ENCODE results near the gene TASOR. TPM values are rescaled to one million over a fixed set of nuclear protein-coding genes. Genes with fewer than 3 reads are reported as not detected.

Gene TASOR
- total and polyA plus RNA-seq, 9 of the 15 experiments (the other 6 are each of a cell fraction or from before 2014, with no cell fraction given): 16.4 to 68.7 (median 33.7) TPM

DNA sequence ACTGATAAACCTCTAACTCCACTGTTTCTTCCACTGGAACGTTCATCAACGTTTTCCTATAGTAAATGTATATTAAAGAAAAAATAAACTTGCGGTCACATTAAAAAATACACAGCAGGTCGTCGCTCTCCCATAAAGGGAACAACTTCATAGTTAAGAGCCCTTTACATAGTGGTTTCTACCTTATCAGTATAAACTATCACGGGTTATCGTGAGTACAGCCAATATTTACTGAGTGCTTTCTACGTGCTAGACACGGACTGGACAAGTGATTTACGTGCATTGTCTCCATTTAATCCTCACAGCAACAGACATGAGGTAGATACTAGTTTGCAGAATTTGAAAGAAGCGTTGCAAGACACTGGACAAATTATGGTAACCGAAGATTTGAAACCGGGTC lies 964 bp upstream of the TASOR start (continued):
- TF ChIP-seq, protein P1, sequence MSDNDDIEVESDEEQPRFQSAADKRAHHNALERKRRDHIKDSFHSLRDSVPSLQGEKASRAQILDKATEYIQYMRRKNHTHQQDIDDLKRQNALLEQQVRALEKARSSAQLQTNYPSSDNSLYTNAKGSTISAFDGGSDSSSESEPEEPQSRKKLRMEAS (CRISPR knock-in tag; IDR thresholded peaks at IDR 0.05): no peak
- TF ChIP-seq KDM2B (CRISPR knock-in tag; IDR thresholded peaks at IDR 0.05): no peak

- no peaks in the 10 kb centered on the region for H4K20me1 ChIP-seq (replicated peaks; ENCODE audit: control insufficient read depth, insufficient read depth, low read length)
- peak overlapping the region; percentile 97 for H3K27ac ChIP-seq (ENCODE audit: extremely low read depth, low read depth, low read length)
- peak overlapping the region; percentile 79 for H3K4me3 ChIP-seq
- in situ Hi-C loops (cut with MboI): no loop called here
- H2AFZ ChIP-seq (ENCODE audit: low read depth, low read length): peak overlapping the region; percentile 81
- ATAC-seq (peak; percentile 87), FAIRE-seq (no peak), DNase-seq (ENCODE audit: extremely low read depth in 1 of 4, low spot score in 3 of 4) (peak in 3 of 4 experiments; percentile 43 to 77 (median 44))
- H3K9me1 ChIP-seq (ENCODE audit: control insufficient read depth, insufficient read depth, low read length): no peaks in the 10 kb centered on the region
- H3K4me2 ChIP-seq (ENCODE audit: insufficient read depth, low read length): peak overlapping the region; percentile 80
- peaks cover 49% of the 10 kb centered on the region for H3K79me2 ChIP-seq (ENCODE audit: control insufficient read depth, insufficient read depth, low read length)
- H3K9ac ChIP-seq (ENCODE audit: insufficient read depth in 1 of 2, low read depth in 2 of 2, low read length in 2 of 2): peak overlapping the region; percentile 91 to 98
- H3K27me3 ChIP-seq (ENCODE audit: control insufficient read depth in 2 of 2, insufficient read depth in 2 of 2, low read length in 2 of 2): no peaks in the 10 kb centered on the region
- POLR2A ChIA-PET: interaction anchor here (0.5 to 1.5 kb wide), 6 partner anchors 9 to 160 kb away, joined by 3 to 7 read pairs (median 4); no protein-coding TSS in a partner anchor
- TSS peak; percentile 88 for BruUV-seq (replicated peaks)
- intact Hi-C loops (cut with micrococcal nuclease): no loop called here
- H3K9me3 ChIP-seq (replicated peaks; ENCODE audit: control insufficient read depth, insufficient read depth, low read depth, low read length): peaks cover 7% of the 10 kb centered on the region
- peaks cover 2 to 10% of the 10 kb centered on the region in 2 experiments; a peak in 3 of 5 replicates for H3K4me1 ChIP-seq (replicated peaks in 1 of 2; ENCODE audit: control insufficient read depth in 2 of 2, insufficient read depth in 2 of 2, low read length in 2 of 2)
- CTCF ChIA-PET (ENCODE audit: low intra/inter-chr PET ratio): no interaction called here
- 1% methylated on average over 20 of the region's 58 CpGs for WGBS (ENCODE audit: insufficient coverage, low coverage, missing lambda C conversion rate)
- H3K36me3 ChIP-seq (ENCODE audit: control insufficient read depth, insufficient read depth, low read length): peaks cover 19% of the 10 kb centered on the region; the same call in 1 of the 3 replicates
- TF ChIP-seq SUPT5H (IDR thresholded peaks at IDR 0.05): peak; percentile 68
- TF ChIP-seq FOXM1 (IDR thresholded peaks at IDR 0.05; ENCODE audit: low read depth): no peak
- no peak for TF ChIP-seq FOXM1 (CRISPR knock-in tag; IDR thresholded peaks at IDR 0.05; ENCODE audit: low read depth)
- no peak for TF ChIP-seq ZNF212 (CRISPR knock-in tag; IDR thresholded peaks at IDR 0.05)
- peak; percentile 85 for TF ChIP-seq GTF2E2 (tag; IDR thresholded peaks at IDR 0.05)
- TF ChIP-seq CCNT2 (IDR thresholded peaks at IDR 0.05; ENCODE audit: borderline replicate concordance, extremely low read depth, insufficient read length, low read depth, low read length): peak; percentile 21
- TF ChIP-seq SMAD4 (CRISPR knock-in tag; conservative IDR thresholded peaks at IDR 0.05): 0 out of 2 replicates have a peak, but pooled peaks have one; percentile 6
- TF ChIP-seq, protein P2, sequence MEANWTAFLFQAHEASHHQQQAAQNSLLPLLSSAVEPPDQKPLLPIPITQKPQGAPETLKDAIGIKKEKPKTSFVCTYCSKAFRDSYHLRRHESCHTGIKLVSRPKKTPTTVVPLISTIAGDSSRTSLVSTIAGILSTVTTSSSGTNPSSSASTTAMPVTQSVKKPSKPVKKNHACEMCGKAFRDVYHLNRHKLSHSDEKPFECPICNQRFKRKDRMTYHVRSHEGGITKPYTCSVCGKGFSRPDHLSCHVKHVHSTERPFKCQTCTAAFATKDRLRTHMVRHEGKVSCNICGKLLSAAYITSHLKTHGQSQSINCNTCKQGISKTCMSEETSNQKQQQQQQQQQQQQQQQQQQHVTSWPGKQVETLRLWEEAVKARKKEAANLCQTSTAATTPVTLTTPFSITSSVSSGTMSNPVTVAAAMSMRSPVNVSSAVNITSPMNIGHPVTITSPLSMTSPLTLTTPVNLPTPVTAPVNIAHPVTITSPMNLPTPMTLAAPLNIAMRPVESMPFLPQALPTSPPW (CRISPR knock-in tag; IDR thresholded peaks at IDR 0.05): no peak
- no peak for TF ChIP-seq SMAD1 (IDR thresholded peaks at IDR 0.05; ENCODE audit: low read depth, low read length, partially characterized antibody)
- peak in 1 of 2 experiments; percentile 46; a peak in 1 of 4 replicates for TF ChIP-seq UBTF (IDR thresholded peaks at IDR 0.05; ENCODE audit: borderline replicate concordance in 1 of 2, low read depth in 2 of 2, low read length in 2 of 2)
- peak; percentile 47; the same call in 1 of the 2 replicates for TF ChIP-seq KAT7 (CRISPR knock-in tag; IDR thresholded peaks at IDR 0.05; ENCODE audit: borderline replicate concordance)
- TF ChIP-seq EGR1 (conservative IDR thresholded peaks at IDR 0.05): peak; percentile 14; the same call in 1 of the 2 replicates
- TF ChIP-seq ZNF3 (CRISPR knock-in tag; IDR thresholded peaks at IDR 0.05): no peak
- no peak for TF ChIP-seq ZNF134 (CRISPR knock-in tag; conservative IDR thresholded peaks at IDR 0.05)
- TF ChIP-seq POLR2B (IDR thresholded peaks at IDR 0.05; ENCODE audit: low read depth, partially characterized antibody): peak; percentile 49
These were observed 473 bp downstream of the TASOR start for GRCh38 chr3:56682462-56683121.
